IMR-90 (cell line): ENCODE measurements around the gene GBX2. TPM values are rescaled to one million over a fixed set of nuclear protein-coding genes. Genes with fewer than 3 reads are reported as not detected.

Experiments used
- ATAC-seq: fragments of 200-7000 bp; cut with Tn5 transposase; 2 replicates; pipeline ENCODE4 v1.9.1; 2020; ENCODE audit warnings: low read depth, mild to moderate bottlenecking, moderate library complexity
- BruUV-seq: library from RNA; stranded (reverse); fragments of 400-500 nt; replicated peaks from 2 replicates; lab custom pipeline; 2021; lab: Mats Ljungman, UMichigan
- CTCF ChIA-PET: fragments of 300-600 bp; formaldehyde crosslinking; extraction: SDS; loops from one replicate; lab custom pipeline; 2021; ENCODE audit warnings: antibody characterized with exemption; lab: Yijun Ruan, JAX
- POLR2A ChIA-PET: fragments of 300-600 bp; sonication (Branson Sonifier 250); formaldehyde crosslinking; loops from one replicate; lab custom pipeline; 2022; ENCODE audit warnings: antibody characterized with exemption; ENCODE audit not compliant: unreplicated experiment; lab: Charles Lee
- DNase-seq: peaks from one replicate; pipeline ENCODE4 v3.0.0; 2013
- H2AFZ ChIP-seq: replicated peaks from 2 replicates; pipeline ENCODE3; 2013; ENCODE audit warnings: low read length, mild to moderate bottlenecking; ENCODE audit not compliant: poor library complexity
- H2AK5ac ChIP-seq: 2 replicates; pipeline ENCODE4 v1.6.1; 2013; ENCODE audit warnings: low read depth, low read length, inconsistent platforms
- H2AK9ac ChIP-seq: replicated peaks from 2 replicates; pipeline ENCODE3; 2013; ENCODE audit warnings: mild to moderate bottlenecking, low read depth, low read length, moderate library complexity; ENCODE audit not compliant: poor library complexity
- H2BK120ac ChIP-seq: 2 replicates; pipeline ENCODE4 v1.6.1; 2013; ENCODE audit warnings: low read depth, low read length, inconsistent platforms
- H2BK15ac ChIP-seq: 3 replicates; pipeline ENCODE4 v1.6.1; 2013; ENCODE audit warnings: low read depth, low read length, inconsistent platforms
- H2BK20ac ChIP-seq: 2 replicates; pipeline ENCODE4 v1.6.1; 2013; ENCODE audit warnings: low read depth, mild to moderate bottlenecking, inconsistent platforms, low read length, moderate library complexity
- H2BK5ac ChIP-seq: 2 replicates; pipeline ENCODE4 v1.6.1; 2013; ENCODE audit warnings: mild to moderate bottlenecking, low read depth, low read length, inconsistent platforms; ENCODE audit not compliant: poor library complexity, severe bottlenecking
- H3K14ac ChIP-seq: replicated peaks from 2 replicates; pipeline ENCODE4 v1.6.1; 2013; ENCODE audit warnings: low read depth, low read length, inconsistent platforms
- H3K18ac ChIP-seq: 2 replicates; pipeline ENCODE4 v1.6.1; 2013; ENCODE audit warnings: low read depth, low read length, control low read depth
- H3K23ac ChIP-seq: 2 replicates; pipeline ENCODE4 v1.6.1; 2013; ENCODE audit warnings: low read depth, low read length, inconsistent platforms
- H3K27ac ChIP-seq: 2 replicates; pipeline ENCODE4 v1.5.1; 2013; ENCODE audit warnings: mild to moderate bottlenecking, control low read depth, low read length; ENCODE audit not compliant: insufficient read depth
- H3K27me3 ChIP-seq: 2 replicates; pipeline ENCODE4 v1.6.1; 2013; ENCODE audit warnings: low read length; ENCODE audit not compliant: control insufficient read depth, insufficient read depth
- H3K36me3 ChIP-seq: 2 replicates; pipeline ENCODE4 v1.6.1; 2013; ENCODE audit warnings: low read length, mixed read lengths; ENCODE audit not compliant: control insufficient read depth, insufficient read depth
- H3K4ac ChIP-seq: 2 replicates; pipeline ENCODE4 v1.6.1; 2013; ENCODE audit warnings: low read depth, low read length, inconsistent platforms
- H3K4me1 ChIP-seq: 2 replicates; pipeline ENCODE4 v1.6.1; 2013; ENCODE audit warnings: low read length, mixed read lengths; ENCODE audit not compliant: control insufficient read depth, insufficient read depth
- H3K4me2 ChIP-seq: 2 replicates; pipeline ENCODE4 v1.6.1; 2013; ENCODE audit warnings: low read depth, mild to moderate bottlenecking, control low read depth, low read length, moderate library complexity
- H3K4me3 ChIP-seq: 2 replicates; pipeline ENCODE4 v1.5.1; 2013; ENCODE audit warnings: low read depth, mild to moderate bottlenecking, control low read depth, low read length, moderate library complexity; ENCODE audit not compliant: insufficient read depth
- H3K56ac ChIP-seq: 2 replicates; pipeline ENCODE4 v1.6.1; 2013; ENCODE audit warnings: low read length, inconsistent platforms; ENCODE audit not compliant: insufficient read depth; ENCODE audit errors: extremely low read depth
- H3K79me1 ChIP-seq, 2 experiments: 2 replicates each; pipeline ENCODE4 v1.6.1; 2013; ENCODE audit warnings: low read length in 2 of 2, inconsistent platforms in 1 of 2, low read depth in 1 of 2
- H3K9ac ChIP-seq: 2 replicates; pipeline ENCODE4 v1.6.1; 2013; ENCODE audit warnings: low read depth, low read length, control low read depth
- H3K9me1 ChIP-seq: 2 replicates; pipeline ENCODE4 v1.6.1; 2013; ENCODE audit warnings: low read length, inconsistent platforms; ENCODE audit not compliant: insufficient read depth
- H3K9me3 ChIP-seq: 2 replicates; pipeline ENCODE4 v1.6.1; 2013; ENCODE audit warnings: low read length; ENCODE audit not compliant: control insufficient read depth, insufficient read depth
- H4K20me1 ChIP-seq: 2 replicates; pipeline ENCODE4 v1.6.1; 2013; ENCODE audit warnings: low read length, inconsistent platforms; ENCODE audit not compliant: insufficient read depth
- H4K5ac ChIP-seq: 2 replicates; pipeline ENCODE4 v1.6.1; 2013; ENCODE audit warnings: mild to moderate bottlenecking, low read depth, low read length, control low read depth
- H4K8ac ChIP-seq, 2 experiments: 2 replicates each; pipeline ENCODE4 v1.6.1; 2013; ENCODE audit warnings: low read depth in 2 of 2, low read length in 2 of 2, control low read depth in 1 of 2, inconsistent platforms in 1 of 2
- H4K91ac ChIP-seq: 2 replicates; pipeline ENCODE4 v1.6.1; 2013; ENCODE audit warnings: low read depth, low read length, inconsistent platforms; ENCODE audit not compliant: insufficient read depth
- BHLHE40 ChIP-seq: fragments of 150-350 bp; IDR thresholded peaks from 2 replicates; pipeline ENCODE4 v1.6.1; 2016; ENCODE audit warnings: mild to moderate bottlenecking, low read depth, low read length
- CHD1 ChIP-seq: IDR thresholded peaks from 2 replicates; pipeline ENCODE4 v1.6.1; 2012; ENCODE audit warnings: low read depth, low read length, improper control_type of control experiment
- FOS ChIP-seq: fragments of 150-350 bp; IDR thresholded peaks from 2 replicates; pipeline ENCODE4 v1.6.1; 2016; ENCODE audit warnings: low read depth, low read length
- POLR2A ChIP-seq: IDR thresholded peaks from 2 replicates; pipeline ENCODE4 v1.6.1; 2012; ENCODE audit warnings: mild to moderate bottlenecking, low read depth, low read length
- RFX5 ChIP-seq: IDR thresholded peaks from 2 replicates; pipeline ENCODE4 v1.8.0; 2012; ENCODE audit warnings: low read depth, mild to moderate bottlenecking, low read length, moderate library complexity
- USF2 ChIP-seq: fragments of 150-350 bp; IDR thresholded peaks from 2 replicates; pipeline ENCODE4 v1.6.1; 2017; ENCODE audit warnings: mild to moderate bottlenecking, antibody characterized with exemption, low read length, low read depth
- WGBS, 2 experiments: methylation state at CpG; one replicate each; pipeline versions ENCODE4 v1.1.5 to v1.1.7; 2013; ENCODE audit warnings: missing lambda C conversion rate in 2 of 2; ENCODE audit not compliant: insufficient read length in 1 of 2; ENCODE audit errors: extremely low coverage in 2 of 2; 5-methylcytosine and 5-hydroxymethylcytosine counted together
- dilution Hi-C: fragments of 300-500 bp; cut with HindIII; formaldehyde crosslinking; loops from one replicate; pipeline ENCODE4 v1.14.3; 2018; ENCODE audit warnings: low sequenced_read_pairs; ENCODE audit not compliant: unreplicated experiment
- in situ Hi-C: fragments of 300-500 bp; cut with MboI; formaldehyde crosslinking; loops from 3 replicates; pipeline ENCODE4 v1.14.3; 2019; ENCODE audit warnings: low sequenced_read_pairs, inconsistent platforms, mixed read lengths
- intact Hi-C: fragments of 100-400 bp; cut with micrococcal nuclease; formaldehyde crosslinking; loops from 2 replicates; pipeline ENCODE4 v1.10.0; 2022
- polyA plus RNA-seq, 3 experiments: library from polyadenylated mRNA; depleted of rRNA; stranded (reverse); fragments of >200 nt; gene quantifications; 2 replicates each; pipeline ENCODE4 v1.2.3, GENCODE V29; 2012; ENCODE audit warnings: low replicate concordance in 1 of 3
- total RNA-seq: library from RNA; depleted of rRNA; stranded (reverse); fragments of >200 nt; gene quantifications from 2 replicates; pipeline ENCODE4 v1.2.3, GENCODE V29; 2012

The GBX2 gene
- total and polyA plus RNA-seq, 2 of the 4 experiments (the other 2 are of a cell fraction), result 0.10 TPM; not detected in 1

- Histone ChIP-seq H3K18ac (no peak overlapping the region), H3K14ac (no peak overlapping the region), H3K4ac (no peak overlapping the region), H2BK120ac (no peak overlapping the region), H3K9me1 (no peaks in the 10 kb centered on the region), H2BK5ac (no peak overlapping the region), H4K8ac (no peak overlapping the region), H2AFZ (no peak overlapping the region), H3K27me3 (no peaks in the 10 kb centered on the region), H3K9me3 (no peaks in the 10 kb centered on the region), H4K5ac (no peak overlapping the region), H3K56ac (no peak overlapping the region), H3K4me3 (no peak overlapping the region), H3K79me1 (no peaks in the 10 kb centered on the region), H3K9ac (no peak overlapping the region), H3K27ac (no peak overlapping the region), H4K20me1 (no peaks in the 10 kb centered on the region), H2AK9ac (no peak overlapping the region), H3K23ac (no peak overlapping the region), H4K91ac (no peak overlapping the region), H3K4me2 (no peak overlapping the region), H2BK15ac (no peak overlapping the region), H2AK5ac (no peak overlapping the region), H3K4me1 (peaks cover 2% of the 10 kb centered on the region; the same call in 1 of the 2 replicates), H3K36me3 (peaks cover 5% of the 10 kb centered on the region; the same call in 1 of the 2 replicates), H2BK20ac (no peak overlapping the region)
- ATAC-seq, result no peak
- no peak for DNase-seq
- in situ Hi-C loops, result no loop called here
- ChIA-PET CTCF (interaction anchor here (0.7 kb wide), 1 partner anchor 12 kb away, joined by 3 read pairs; no protein-coding TSS in a partner anchor), POLR2A (no interaction called here)
- dilution Hi-C loops, result no loop called here
- WGBS, 2 experiments, result 91% methylated on average over 17 of the region's 19 CpGs; no CpG with 5 or more reads in 1 of the 2 experiments
- TF ChIP-seq CHD1 (no peak), FOS (no peak), RFX5 (no peak), POLR2A (no peak), BHLHE40 (no peak), USF2 (no peak)
- intact Hi-C loops, result no loop called here
- no TSS peak for BruUV-seq
Measured at GRCh38 chr2:236123716-236124115, 44.5 kb downstream of the GBX2 start.
